GM19328 (cell line): Measurements from ENCODE around the gene ABCC4.

Experiments
- ATAC-seq: cut with Tn5 transposase; IDR thresholded peaks from one replicate; pipeline ENCODE4 v1.9.1; 2021; ENCODE audit warnings: mild to moderate bottlenecking, moderate library complexity; ENCODE audit not compliant: unreplicated experiment

ABCC4 gene

GRCh38 chr13:95019886-95020285 is 281.4 kb downstream of the ABCC4 start:
- ATAC-seq: no peak

GRCh38 chr13:95007322-95007721 is 293.9 kb downstream of the ABCC4 start:
- ATAC-seq: no peak

GRCh38 chr13:95005300-95005699 is 296.0 kb downstream of the ABCC4 start:
- ATAC-seq: no peak

GRCh38 chr13:95003019-95003813 is 298.0 kb downstream of the ABCC4 start:
- ATAC-seq: no peak

GRCh38 chr13:95002126-95002525 is 299.1 kb downstream of the ABCC4 start:
- no peak for ATAC-seq

GRCh38 chr13:94999871-95000270 is 301.4 kb downstream of the ABCC4 start:
- ATAC-seq: no peak

- no peak for ATAC-seq
Observed at GRCh38 chr13:94997126-94997525, 304.1 kb downstream of the ABCC4 start.

- no peak for ATAC-seq
Observed at GRCh38 chr13:94996445-94996844, 304.8 kb downstream of the ABCC4 start.

GRCh38 chr13:94994506-94994905 is 306.7 kb downstream of the ABCC4 start:
- ATAC-seq: no peak

GRCh38 chr13:94993616-94994015 is 307.6 kb downstream of the ABCC4 start:
- ATAC-seq: no peak

- no peak for ATAC-seq
Observed at GRCh38 chr13:94992036-94992960, 309.0 kb downstream of the ABCC4 start.

GRCh38 chr13:94988654-94989053 is 312.6 kb downstream of the ABCC4 start:
- ATAC-seq: no peak

- no peak for ATAC-seq
Observed at GRCh38 chr13:94987869-94988268, 313.4 kb downstream of the ABCC4 start.

- no peak for ATAC-seq
Observed at GRCh38 chr13:94987081-94987480, 314.2 kb downstream of the ABCC4 start.

- ATAC-seq: no peak
Observed at GRCh38 chr13:94984958-94985357, 316.3 kb downstream of the ABCC4 start.

GRCh38 chr13:94978516-94978915 is 322.7 kb downstream of the ABCC4 start:
- no peak for ATAC-seq

- ATAC-seq: no peak
Observed at GRCh38 chr13:94974015-94974951, 327.0 kb downstream of the ABCC4 start.

GRCh38 chr13:94972262-94972661 is 329.0 kb downstream of the ABCC4 start:
- no peak for ATAC-seq
